Medulla oblongata (tissue), 1 donor: Measurements from ENCODE around the gene KRTAP20-2.

Source experiments
- DNase-seq: peaks from one replicate; pipeline ENCODE4 v3.0.0-alpha.2; 2015; ENCODE audit errors: extremely low spot score

KRTAP20-2 gene

DNA sequence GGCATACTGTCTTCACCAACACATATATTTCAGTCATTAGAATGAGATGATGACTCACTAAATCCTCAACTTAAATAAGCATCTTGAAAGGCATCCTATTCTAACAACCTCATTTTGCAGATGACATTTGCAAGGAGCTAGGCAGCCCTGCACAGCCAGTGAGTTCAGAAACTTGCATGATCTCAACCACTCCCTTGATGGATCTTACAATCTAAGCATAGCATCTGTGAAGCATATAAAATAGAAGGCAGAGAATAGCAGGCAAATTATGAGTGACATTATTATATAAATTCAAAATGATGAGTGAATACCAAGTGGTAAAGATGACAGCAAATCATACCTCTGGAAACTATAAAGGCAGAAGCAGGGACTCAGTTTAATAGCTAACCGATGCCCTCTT, 39.3 kb downstream of the KRTAP20-2 start:
- no peak for DNase-seq

DNA sequence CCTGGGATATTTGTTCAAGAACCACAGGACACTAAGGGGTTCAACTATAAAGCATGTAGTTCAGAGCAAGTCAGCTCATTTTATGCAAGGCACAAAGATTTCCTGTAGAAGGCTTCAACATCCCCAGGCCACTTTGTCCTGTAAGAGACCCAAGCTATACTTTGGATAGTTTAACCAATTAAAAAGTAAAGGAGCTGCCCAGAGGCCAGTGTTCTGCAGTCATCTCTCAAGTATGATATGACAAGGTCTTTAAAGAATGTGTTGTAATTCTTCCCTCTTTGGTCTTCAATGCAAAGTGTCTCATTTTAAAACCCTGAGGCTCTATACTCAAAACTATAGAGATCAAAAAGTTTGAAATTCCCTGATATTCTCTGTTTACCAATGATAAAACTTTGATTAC, 41.7 kb downstream of the KRTAP20-2 start:
- DNase-seq = no peak

DNA sequence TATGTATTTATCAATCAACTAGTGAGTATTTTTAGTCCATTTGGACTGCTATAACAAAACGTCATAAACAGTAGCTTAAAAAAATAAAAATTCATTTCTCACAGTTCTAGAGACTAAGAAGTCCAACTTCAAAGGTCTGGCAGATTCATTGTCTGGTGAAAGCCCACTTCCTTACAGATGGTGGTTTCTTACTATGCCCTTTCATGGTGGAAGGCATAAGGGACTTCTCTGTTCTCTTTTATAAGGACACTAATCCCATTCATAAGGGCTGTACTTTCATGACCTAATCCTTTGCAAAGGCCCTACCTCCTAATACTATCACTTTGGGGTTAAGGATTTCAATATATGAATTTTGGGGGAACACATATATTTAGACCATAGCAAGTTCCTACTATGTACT, 45.6 kb downstream of the KRTAP20-2 start:
- no peak for DNase-seq

DNA sequence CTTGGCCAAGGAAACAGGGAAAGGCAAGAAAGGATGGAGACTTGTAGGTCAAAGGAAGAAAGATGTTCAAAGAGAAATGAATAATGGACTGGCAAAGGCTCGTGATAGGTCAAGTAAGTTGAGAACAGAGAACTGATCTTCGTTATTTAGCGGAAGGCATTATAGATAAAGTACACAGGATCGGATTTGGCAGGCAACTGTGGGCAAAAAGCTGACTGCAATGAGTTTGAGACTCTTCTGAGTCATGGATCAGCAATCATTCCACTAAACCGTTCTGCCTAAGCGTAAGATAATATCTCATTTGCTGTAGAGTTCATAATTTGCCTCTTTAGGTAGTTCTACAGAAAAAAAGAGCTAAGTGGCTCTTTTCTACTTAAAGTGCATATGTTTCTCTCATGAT, 49.5 kb downstream of the KRTAP20-2 start:
- DNase-seq = no peak
